Measurements from ENCODE around the gene PAX1.

Gene PAX1

DNA sequence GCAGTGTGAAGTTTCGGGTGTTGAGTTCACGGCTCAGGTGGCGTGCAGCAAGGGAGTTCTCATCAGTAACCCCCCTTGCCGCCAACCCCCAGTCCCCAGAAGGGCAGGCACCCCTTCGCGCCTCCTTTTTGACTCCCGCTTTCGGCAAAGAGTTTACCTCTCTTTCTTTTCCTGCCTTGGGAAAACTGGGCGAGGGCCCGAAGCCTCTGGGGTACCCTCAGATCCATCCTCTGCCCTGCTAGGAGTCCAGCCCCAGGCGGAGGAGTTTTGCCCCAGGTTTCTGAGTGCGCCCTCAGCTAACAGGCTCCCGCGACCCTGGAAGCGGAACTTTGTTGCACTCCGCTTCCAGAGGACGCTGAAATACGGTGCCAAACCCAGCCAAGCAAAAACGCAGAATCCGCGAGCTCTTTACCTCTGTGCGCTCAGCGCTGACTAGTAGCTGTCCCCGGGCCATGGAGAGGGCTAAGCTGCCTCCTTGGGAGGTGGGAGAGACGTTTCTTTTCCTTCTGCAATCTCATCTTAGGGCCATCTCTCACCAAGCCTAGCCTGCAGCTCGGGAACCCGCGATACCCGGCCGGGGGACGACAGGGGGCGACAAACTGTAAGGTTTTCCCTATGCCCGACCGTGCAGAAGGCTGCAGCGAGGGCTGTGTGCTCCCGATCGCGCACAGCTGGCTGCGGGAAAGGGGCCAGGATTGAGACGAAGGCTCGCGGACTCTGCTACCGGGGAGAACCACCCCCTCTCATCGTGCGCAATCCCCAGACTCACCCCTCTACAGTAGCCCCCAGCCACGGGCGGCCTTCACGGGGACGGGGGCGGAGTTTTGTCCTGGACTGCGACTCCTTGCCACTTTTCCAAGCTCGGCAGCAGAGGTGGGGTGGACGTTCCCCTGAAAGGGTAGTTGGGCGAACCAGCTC, 2.7 kb upstream of the PAX1 start:
- in situ Hi-C loops (cut with HindIII; ENCODE audit: low sequenced_read_pairs): no loop called here

DNA sequence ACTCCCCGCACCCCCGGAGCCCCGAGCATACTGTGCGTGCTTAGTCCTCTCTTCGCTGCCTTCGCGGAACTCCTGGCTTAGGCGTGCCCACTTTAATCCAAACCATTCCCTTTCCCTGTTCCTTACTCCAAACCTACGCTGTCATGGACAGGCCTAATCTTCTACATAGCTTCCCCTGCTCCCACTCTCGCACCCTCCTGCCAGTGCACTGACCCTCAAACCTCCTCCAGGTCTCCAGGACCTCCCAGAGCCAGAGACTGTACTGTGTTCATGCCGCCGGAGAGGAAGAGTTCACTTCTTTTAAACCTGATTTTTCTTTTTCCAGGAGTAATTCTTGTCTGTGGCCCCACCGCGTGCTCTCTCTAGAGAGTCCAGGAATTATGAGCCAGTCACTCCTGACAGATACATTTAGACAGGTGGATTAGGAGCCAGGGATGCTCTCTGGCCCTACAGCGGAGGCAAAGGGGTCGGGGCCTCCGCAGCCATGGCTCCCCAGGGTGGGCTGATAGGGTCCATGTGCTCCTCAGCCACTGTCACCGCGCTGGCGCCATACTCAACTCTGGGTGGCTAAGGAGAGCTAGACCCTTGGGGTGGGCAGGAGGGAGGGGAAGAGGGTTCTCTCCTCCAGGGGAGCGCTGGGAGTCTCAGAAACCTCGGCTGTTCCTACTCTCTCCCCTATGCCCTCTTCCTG, 1.6 kb upstream of the PAX1 start:
- in situ Hi-C loops (cut with HindIII; ENCODE audit: low sequenced_read_pairs): no loop called here

DNA sequence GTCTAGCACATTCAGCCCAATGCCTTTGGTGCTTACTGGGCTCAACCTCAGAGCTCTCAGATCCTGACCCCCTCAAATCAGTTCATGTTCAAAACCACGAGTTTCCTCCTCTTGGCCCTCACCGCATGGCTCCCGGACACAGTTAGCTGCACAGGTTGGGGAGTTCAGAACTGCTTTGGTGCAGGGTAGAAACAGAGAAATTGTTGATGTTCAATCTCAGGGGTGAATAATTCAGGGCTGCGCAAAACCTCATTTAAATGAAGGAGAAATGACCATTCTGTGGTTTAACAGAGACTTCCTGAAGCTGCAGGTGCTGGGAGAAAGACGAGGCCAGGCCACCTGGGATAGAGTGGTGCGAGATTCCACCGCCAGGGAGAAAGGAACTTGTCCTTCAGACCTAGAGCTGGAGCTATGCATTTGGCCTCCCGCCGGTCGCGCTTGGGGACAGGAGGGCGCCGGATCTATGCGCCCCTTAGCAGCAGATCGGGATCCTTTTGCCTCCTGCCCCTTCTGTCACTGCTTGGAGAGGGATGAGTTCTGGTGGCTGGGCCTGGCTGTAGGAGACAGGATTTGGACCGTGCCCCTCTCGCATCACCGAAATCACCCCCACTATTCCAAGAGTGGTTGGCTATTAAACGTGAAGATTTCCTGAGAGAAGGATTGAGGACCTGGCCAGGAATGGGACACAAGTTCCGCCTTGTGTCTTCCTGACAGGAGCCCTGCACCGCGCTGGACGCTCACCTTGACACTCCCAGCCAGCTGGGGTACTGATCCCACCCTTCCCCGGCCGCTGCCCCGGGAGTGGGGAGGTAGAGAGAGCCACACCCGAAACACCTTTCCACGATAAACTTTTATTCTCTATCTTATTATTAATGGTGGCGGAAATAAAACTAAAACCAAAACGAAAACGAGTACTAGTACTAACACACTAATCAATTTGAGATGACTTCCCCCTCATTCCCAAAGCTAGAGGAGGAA, 767 bp upstream of the PAX1 start:
- in situ Hi-C loops (cut with HindIII; ENCODE audit: low sequenced_read_pairs): no loop called here

DNA sequence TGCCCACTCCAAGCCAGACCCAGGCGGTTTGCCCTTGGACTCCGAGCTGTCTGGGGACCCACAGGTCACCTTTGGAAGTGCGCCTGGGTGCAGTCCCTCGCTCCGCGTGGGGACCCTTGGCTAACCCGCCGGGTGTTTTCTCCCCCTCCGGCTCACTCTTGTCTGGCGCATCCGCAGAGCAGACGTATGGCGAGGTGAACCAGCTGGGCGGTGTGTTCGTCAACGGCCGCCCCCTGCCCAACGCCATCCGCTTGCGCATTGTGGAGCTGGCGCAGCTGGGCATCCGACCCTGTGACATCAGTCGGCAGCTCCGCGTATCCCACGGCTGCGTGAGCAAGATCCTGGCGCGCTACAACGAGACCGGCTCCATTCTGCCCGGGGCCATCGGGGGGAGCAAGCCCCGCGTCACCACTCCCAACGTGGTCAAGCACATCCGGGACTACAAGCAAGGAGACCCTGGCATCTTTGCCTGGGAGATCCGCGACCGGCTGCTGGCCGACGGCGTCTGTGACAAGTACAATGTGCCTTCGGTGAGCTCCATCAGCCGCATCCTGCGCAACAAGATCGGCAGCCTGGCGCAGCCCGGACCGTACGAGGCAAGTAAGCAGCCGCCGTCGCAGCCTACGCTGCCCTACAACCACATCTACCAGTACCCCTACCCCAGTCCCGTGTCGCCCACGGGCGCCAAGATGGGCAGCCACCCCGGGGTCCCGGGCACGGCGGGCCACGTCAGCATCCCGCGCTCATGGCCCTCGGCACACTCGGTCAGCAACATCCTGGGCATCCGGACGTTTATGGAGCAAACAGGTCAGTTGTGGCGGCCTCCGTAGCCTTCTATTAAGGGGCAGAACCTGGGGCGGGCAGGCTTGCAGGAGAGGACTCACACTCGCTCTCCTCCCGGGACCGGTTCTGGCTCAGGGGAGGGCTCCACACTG, 1.1 kb downstream of the PAX1 start:
- in situ Hi-C loops (cut with HindIII; ENCODE audit: low sequenced_read_pairs): no loop called here

DNA sequence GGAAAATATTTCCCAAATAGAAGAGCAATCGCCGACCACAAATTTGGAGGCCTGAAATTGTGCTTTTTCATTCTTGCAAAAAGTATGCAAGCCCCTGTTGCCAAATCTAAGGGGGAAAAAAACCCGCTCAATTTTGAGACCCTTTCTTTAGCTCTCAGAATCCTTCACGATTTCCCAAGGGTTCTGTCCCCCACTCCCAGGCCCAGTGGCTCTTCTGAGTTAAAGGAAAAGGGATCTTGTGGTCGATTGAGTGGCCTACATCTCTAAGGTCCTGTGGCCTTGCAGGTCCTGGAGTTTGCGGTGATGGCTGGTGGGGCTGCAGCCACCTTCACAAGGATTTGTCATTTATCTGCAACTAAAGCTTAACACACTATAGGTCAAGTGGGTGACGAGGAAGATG, 1.8 kb downstream of the PAX1 start:
- in situ Hi-C loops (cut with HindIII; ENCODE audit: low sequenced_read_pairs): no loop called here

DNA sequence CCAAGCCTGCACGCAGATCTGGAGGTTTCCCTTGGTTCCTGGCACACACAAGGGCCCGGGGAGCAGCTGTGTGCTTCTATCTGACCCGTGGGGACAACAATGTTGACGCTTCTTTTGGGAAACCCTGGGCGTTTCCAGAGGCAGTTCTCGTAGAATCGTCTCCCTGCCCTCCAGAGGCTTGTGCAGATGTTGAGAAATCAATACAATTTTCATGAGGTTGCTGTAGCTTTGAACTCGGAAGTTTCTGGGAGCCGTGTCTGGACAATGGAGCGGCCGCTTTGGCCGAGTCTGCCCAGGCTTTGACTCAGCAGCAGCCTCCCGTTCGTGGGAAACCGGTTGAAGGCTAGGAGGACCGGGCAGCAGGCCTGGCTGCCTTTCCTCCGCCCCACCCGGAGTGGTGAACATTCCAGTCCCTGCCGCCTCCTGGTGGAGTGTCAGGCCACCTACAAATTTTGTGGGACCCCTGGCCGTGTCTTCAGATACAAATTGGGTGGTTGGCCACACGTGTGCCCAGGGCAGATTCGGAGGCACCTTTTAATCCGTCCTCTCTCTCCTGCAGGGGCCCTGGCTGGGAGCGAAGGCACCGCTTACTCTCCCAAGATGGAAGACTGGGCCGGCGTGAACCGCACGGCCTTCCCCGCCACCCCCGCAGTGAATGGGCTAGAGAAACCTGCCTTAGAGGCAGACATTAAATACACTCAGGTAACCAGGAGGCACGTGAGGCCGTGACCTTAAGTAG, 2.7 kb downstream of the PAX1 start:
- in situ Hi-C loops (cut with HindIII; ENCODE audit: low sequenced_read_pairs): no loop called here

DNA sequence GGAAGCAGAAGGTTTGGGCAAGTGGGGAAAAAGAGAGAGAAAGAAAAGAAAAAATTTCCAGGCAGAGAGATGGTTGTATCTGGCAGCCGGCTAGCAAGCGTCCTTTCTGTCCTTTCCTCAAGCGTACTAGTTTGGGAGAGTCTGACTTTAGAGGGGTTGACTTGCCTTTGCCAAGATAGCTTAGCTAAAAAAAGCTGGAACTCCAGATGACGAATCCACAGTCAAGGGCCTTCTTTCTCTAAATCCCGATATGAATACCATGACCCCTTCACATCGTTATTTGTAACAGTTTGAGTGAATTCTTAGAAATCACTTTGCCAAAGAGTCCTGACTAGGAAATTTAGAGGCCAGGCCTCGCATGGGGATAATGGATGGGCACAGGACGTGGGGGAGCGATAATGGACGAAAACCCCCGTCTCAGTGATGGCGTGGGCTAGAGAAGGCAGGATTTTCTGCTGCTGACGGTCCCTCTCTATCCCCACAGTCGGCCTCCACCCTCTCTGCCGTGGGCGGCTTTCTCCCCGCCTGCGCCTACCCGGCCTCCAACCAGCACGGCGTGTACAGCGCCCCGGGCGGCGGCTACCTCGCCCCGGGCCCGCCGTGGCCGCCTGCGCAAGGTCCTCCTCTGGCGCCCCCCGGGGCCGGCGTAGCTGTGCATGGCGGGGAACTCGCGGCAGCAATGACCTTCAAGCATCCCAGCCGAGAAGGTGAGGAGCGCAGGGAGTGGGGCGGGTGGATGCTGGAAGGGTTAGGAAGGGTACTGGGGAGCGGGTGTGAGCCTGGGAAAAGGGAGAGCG, 3.5 kb downstream of the PAX1 start:
- in situ Hi-C loops (cut with HindIII; ENCODE audit: low sequenced_read_pairs): no loop called here

DNA sequence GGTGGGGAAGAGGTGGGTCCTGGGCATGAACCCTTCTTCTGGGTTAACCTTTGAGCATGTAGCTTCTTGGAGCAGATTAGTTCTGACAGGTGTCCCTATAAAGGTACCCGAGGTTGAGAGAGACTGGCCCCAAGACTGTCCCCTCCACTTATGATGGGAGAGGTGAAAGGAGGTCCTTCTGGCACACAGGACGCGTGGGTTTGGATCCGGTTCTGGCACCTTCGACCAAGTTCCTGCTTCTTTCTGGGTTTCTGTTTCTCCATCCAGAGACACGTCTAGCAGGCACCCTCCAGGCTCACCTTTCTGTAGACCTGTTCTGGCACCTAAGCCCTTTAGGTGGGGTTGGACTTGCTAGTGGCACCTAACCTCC, 4.1 kb downstream of the PAX1 start:
- in situ Hi-C loops (cut with HindIII; ENCODE audit: low sequenced_read_pairs): no loop called here

DNA sequence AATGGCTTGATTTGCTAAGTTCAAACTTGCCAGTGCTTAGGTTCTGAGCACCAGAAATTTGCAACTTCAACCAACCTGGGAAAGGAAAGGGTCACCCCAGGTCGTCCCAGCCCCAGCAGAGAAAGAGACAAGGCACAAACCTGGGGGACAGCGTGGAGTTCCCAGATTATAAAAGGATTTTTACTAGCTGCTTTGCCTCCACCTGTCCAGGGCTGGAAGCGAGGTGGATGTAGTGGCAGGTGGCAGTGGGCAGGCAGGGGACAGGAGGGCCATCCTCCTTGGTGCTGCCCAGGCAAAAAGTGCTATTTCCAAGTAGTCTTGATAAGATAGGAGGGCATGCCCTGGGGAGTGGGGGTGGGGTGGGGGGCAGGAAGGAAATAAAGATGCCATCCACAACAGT, 4.9 kb downstream of the PAX1 start:
- in situ Hi-C loops (cut with HindIII; ENCODE audit: low sequenced_read_pairs): no loop called here

DNA sequence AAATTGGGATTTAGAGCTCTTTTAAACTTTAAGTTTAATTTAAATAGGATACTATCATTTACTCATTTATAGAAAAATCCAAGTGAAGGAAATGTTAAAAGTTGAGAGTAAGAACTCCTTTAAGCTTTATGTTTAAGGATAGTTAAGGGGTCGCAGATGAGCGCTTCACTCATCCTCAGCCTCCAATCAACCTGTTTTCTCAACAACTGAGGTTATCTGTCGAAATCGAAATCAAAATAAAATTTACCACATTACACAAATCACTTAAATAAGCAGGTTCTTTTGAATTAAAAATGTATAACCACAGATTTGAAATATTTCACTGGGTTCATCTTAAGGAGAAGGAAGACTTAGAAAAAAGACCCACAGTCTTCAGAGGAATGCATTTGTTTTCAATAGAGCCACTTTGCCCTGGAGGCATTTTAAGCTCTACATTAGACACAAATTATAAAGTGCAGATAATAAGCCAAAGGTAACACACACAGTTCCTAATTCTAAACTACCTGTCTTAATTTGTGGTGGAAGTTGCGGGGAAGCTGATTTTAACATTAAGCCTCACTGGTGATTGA, 5.5 kb downstream of the PAX1 start:
- in situ Hi-C loops (cut with HindIII; ENCODE audit: low sequenced_read_pairs): no loop called here

DNA sequence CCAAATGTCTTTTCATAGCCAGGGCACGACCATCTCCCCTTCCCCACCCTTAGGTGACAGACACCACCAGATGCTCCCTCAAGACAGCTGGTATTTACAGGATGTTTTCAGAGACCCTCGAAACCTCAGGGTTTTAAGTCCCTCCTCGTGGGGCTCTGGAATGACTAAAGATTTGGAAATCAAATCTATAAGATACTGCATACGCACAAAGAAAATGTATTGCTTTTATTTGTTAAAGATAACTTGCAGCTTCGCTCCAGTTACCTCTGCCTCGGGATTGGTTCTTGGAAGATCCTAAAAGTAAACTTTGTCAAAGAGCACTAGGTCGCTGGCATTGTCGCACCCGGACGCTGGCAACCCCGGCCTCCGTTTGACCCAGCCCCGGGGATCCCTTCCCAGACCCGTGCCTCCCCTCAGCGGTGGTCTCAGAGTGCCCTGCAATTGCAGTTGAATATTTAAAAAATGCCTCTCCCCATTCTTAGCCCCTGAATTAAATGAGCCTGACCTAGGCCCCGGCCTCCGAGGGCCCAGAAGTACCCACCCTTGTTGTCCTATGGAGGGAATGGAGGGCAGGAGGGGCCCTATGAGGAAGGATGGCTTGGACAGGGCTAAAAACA, 7.1 kb downstream of the PAX1 start:
- in situ Hi-C loops (cut with HindIII; ENCODE audit: low sequenced_read_pairs): no loop called here

DNA sequence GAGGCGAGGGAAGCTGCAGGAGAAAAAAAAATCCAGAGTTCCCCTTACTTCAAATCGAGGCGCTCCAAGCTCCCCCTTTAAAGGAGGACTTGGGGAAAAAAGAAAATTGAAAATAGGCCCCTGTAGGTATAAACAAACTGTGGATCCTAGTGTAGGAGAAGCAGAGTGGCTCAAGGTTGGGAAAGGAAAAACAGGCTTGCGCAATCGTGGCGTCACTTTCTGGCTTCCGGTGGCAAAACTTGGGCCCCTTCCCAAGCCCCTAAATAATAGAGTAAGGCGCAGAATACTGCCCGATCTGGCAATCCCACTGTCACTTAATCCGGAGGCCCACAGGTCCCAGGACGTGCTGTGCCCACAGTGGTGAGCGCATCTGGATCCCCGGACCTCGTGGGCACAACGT, 8.0 kb downstream of the PAX1 start:
- in situ Hi-C loops (cut with HindIII; ENCODE audit: low sequenced_read_pairs): no loop called here

DNA sequence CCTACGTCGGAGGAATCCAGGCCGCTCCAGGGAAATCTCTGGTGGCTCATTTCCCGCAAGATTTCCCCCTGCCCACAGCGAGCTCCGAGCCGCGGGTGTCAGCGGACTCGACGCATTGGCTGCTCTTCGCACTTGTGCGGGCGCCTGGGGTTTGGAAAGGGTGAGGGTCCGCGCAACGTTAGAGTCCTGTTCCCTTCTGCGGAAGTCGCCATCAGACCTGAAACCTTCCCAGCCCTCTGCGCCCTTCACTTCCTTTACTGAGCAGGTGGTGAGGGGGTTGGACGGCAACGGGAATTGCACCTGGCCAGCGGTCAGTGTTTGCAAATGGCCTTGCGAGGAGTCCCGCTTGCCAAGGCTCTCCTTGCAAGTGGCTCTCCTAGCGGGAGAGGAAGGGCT, 8.4 kb downstream of the PAX1 start:
- in situ Hi-C loops (cut with HindIII; ENCODE audit: low sequenced_read_pairs): no loop called here

DNA sequence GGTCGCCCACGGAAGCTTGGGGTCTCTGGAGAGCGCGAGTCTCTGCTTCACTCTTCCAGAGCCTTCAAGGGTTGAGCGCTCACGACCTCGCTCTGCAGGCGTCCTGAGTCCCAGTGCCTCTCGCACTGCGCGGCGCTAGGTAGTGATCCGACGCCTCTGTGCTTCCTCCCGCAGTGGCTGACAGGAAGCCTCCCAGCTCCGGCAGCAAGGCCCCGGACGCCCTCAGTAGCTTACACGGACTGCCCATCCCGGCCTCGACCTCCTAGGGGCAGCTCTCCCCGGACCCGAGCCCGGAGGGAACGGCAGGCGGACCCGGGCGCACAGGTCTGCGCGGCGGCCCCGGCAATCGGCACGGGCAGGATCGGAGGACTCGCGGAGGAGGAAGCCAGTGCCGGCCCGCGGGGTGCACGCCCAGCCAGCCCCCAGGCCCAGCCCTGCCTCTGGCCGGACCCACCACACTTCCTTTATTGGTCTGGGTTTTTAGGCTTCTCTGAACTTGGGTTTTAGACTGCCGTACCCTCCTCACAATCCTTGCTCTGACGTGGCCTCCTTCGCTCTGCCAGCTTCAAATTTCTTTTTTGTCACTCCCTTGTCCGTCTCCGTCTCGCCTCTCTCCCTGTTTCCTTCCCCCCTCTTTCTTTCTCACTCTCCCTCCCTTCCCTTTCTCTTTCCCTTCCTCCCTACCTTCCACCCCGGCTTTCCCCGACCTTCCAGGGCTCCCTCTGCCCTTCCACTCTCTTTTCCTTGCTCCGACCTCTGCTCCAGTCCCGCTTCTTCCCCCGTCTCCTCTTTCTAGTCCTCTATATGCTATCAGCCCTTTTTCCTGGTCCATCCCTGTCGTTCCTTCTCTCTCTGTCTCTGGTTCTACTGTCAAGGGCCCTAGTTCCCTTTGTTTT, 9.1 kb downstream of the PAX1 start:
- in situ Hi-C loops (cut with HindIII; ENCODE audit: low sequenced_read_pairs): no loop called here

DNA sequence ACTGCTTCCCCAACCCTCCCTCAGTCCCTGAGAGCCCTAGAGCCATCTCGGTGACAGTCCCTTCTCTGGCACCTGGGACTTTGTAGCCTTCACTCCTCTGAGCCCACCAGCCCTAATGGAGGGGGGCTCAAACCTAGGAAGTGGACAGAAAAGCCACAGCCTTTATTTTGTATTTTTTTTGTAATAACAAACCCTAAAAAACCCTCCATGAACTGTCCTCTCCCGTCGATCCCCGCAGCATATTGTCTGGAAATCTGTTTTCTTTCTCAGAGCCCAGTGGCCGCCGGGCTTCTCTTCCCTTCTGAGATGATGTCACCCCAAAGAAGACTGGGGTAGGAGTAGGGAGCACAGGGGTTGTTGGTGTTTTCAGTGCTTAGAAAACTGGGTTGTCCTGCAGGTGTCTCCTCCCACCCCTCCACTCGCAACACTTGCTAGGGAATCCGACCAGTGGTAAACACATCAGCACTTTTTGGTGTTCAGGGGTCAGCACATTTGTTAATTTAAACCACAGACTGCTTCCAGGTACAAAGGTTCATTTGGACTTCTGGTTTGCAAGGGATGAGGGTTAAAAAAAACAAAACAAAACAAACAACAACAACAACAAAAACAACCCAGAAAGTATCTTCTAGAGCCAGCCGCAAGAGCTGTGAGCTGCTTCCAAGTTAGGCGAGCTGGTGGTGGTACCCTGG, 9.9 kb downstream of the PAX1 start:
- in situ Hi-C loops (cut with HindIII; ENCODE audit: low sequenced_read_pairs): no loop called here

DNA sequence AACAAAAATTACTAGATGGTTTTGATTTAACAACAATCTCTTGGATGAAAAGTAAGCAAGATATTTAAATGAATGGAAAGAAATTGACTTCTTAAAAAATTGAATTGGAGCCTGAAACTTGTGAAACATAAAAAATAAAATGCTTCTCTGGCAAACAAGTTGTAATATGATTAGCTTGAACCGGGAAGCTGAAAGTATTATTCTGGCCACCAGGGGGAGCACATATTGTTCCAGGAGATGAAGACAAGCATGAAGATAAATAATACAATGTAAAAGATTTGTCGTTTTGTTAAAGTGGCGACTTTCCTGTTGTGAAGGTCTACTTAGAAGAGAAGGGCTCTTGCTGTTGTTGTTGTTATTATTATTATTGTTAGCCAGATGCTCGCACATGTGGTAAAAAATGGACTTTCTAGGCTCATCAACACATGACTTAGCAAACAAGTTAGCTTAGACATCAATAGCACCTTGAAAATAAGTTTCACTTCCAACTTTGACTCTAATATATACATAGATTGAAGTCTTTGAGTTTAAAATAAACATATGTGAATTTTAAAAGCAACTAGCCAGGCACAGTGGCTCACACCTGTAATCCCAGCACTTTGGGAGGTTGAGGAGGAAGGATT, 14.2 kb downstream of the PAX1 start:
- in situ Hi-C loops (cut with HindIII; ENCODE audit: low sequenced_read_pairs): no loop called here
